Measurements from ENCODE around the gene CYP2A13. TPM values are rescaled to one million over a fixed set of nuclear protein-coding genes. Genes with fewer than 3 reads are reported as not detected.
"Not testable (repeated sequence)": the region's sequence is repeated elsewhere in the genome, so short reads cannot be mapped to it uniquely, and the experiment has no call there.

The CYP2A13 gene, protein sequence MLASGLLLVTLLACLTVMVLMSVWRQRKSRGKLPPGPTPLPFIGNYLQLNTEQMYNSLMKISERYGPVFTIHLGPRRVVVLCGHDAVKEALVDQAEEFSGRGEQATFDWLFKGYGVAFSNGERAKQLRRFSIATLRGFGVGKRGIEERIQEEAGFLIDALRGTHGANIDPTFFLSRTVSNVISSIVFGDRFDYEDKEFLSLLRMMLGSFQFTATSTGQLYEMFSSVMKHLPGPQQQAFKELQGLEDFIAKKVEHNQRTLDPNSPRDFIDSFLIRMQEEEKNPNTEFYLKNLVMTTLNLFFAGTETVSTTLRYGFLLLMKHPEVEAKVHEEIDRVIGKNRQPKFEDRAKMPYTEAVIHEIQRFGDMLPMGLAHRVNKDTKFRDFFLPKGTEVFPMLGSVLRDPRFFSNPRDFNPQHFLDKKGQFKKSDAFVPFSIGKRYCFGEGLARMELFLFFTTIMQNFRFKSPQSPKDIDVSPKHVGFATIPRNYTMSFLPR
- total RNA-seq = not detected

DNA sequence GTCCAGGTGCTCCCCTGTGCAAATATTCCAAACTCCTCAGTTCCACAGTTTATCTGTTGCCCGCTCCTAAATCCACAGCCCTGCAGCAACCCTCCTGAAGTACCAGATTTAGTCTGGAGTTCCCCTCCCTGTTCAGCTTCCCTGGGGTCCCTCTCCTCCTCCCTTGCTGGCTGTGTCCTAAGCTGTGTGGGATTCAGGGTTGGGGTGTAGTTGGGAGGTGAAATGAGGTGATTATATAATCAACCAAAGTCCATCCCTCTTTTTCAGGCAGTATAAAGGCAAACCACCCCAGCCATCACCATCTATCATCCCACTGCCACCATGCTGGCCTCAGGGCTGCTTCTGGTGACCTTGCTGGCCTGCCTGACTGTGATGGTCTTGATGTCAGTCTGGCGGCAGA, at the start of gene CYP2A13:
TSS of gene CYP2A13 (plus strand) at position 301 of the 400 bp plus-strand sequence. CDS start at position 322, 21 bp downstream.
- DNase-seq (no peak), ATAC-seq (no peak)
- H3K4me3 ChIP-seq = no peak within 1 kb of the TSS
- no peaks in the 10 kb centered on the region for H3K9me3 ChIP-seq
- H3K27ac ChIP-seq = no peak within 1 kb of the TSS
- intact Hi-C loops (cut with DNase I) = no loop called here
- H3K36me3 ChIP-seq (replicated peaks in 1 of 2; ENCODE audit: insufficient read depth in 1 of 2, low read depth in 2 of 2) = no peaks in the 10 kb centered on the region
- WGBS, 2 donors = 63 to 73% methylated on average over 1 to 2 of the region's 2 CpGs
- TF ChIP-seq CTCF (IDR thresholded peaks at IDR 0.05) = no peak
- TF ChIP-seq POLR2A (IDR thresholded peaks at IDR 0.05) = no peak
- H3K27me3 ChIP-seq = no peaks in the 10 kb centered on the region
- H3K4me1 ChIP-seq = no peaks in the 10 kb centered on the region

DNA sequence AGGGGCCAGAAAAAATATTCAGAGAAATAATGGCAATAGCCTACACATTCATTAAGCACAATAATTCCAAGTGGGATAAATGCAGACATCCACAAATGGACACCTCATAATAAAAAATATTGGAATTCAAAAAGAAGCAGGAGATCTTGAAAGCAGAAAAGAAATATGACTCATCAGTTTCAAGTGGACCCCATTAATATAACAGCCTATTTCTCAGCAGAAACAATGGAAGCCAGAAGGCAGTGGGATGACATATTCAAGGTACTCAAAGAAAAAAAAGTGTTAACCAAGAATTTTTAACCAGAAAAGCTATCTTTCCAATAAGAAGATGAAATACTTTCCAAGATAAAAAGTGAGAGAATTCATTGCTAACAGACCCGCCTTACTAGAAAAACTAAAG, 48.4 kb upstream of the CYP2A13 start:
- Histone ChIP-seq H3K4me3 (no peak overlapping the region), H3K27me3 (no peaks in the 10 kb centered on the region), H3K36me3 (replicated peaks in 1 of 2; ENCODE audit: insufficient read depth in 1 of 2, low read depth in 2 of 2) (no peaks in the 10 kb centered on the region), H3K27ac (no peak overlapping the region), H3K4me1 (no peaks in the 10 kb centered on the region), H3K9me3 (no peaks in the 10 kb centered on the region)
- TF ChIP-seq CTCF (IDR thresholded peaks at IDR 0.05) = no peak
- no peak for TF ChIP-seq POLR2A (IDR thresholded peaks at IDR 0.05)
- ATAC-seq (no peak), DNase-seq (no peak)
- intact Hi-C loops (cut with DNase I) = no loop called here
- WGBS, 2 donors = 63 to 95% methylated on average over 1 of the region's 1 CpG

- intact Hi-C loops (cut with DNase I); H3K4me1 ChIP-seq; DNase-seq; H3K36me3 ChIP-seq (replicated peaks in 1 of 2; ENCODE audit: insufficient read depth in 1 of 2, low read depth in 2 of 2); H3K27me3 ChIP-seq; H3K4me3 ChIP-seq; ATAC-seq; H3K9me3 ChIP-seq; H3K27ac ChIP-seq: not testable (repeated sequence)
- WGBS, 2 donors = 19 to 25% methylated on average over 1 of the region's 1 CpG
Observed at GRCh38 chr19:41045095-41045494, 43.2 kb upstream of the CYP2A13 start.

DNA sequence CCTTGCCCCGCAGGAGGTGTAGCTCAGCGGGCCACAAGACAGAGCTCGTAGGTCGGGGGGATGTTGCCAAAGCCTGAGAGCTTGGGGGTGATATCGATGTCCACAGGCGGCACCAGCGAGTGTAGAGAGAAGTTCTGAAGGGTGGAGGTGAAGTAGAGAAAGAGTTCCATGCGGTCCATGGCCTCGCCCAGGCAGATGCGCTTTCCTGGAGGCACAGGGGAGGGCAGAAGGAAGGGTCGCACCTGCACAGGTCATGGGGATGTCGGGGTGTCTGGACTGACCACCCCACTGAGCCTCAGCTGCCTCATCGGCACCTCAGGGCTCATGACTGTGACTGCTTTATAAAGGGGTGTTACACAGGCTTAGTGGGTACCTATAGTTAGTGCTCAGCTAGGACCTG, 37.8 kb upstream of the CYP2A13 start:
- Histone ChIP-seq H3K9me3 (no peaks in the 10 kb centered on the region), H3K36me3 (replicated peaks in 1 of 2; ENCODE audit: insufficient read depth in 1 of 2, low read depth in 2 of 2) (no peaks in the 10 kb centered on the region), H3K4me3 (no peak overlapping the region), H3K4me1 (no peaks in the 10 kb centered on the region), H3K27ac (no peak overlapping the region), H3K27me3 (no peaks in the 10 kb centered on the region)
- 60 to 66% methylated on average over 13 of the region's 13 CpGs for WGBS, 2 donors
- DNase-seq = no peak
- intact Hi-C loops (cut with DNase I) = no loop called here
- ATAC-seq = no peak
- TF ChIP-seq POLR2A (IDR thresholded peaks at IDR 0.05) = no peak
- no peak for TF ChIP-seq CTCF (IDR thresholded peaks at IDR 0.05)

DNA sequence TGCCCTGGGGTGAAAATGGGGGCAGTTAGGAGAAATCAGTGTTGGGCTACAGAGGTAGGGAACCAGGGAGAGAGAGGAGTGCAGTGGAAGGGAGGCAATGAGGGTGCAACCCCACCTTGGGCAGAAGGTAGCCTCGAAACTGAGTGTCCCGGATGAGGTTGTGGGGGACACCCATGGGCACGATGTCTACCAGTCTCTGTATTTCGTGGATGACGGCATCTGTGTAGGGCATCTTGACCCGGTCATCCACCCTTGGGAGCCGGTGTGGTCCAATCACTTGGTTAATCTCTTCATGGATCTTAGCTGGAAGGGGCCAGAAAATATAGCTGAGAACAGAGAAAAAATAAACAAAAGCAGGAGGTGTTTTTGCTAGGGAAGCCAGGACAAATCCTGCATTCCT, 36.1 kb upstream of the CYP2A13 start:
- H3K4me3 ChIP-seq; ATAC-seq; H3K27me3 ChIP-seq; DNase-seq; H3K27ac ChIP-seq; intact Hi-C loops (cut with DNase I); H3K9me3 ChIP-seq; H3K36me3 ChIP-seq (replicated peaks in 1 of 2; ENCODE audit: insufficient read depth in 1 of 2, low read depth in 2 of 2); H3K4me1 ChIP-seq: not testable (repeated sequence)
- WGBS, 2 donors = 79 to 80% methylated on average over 7 of the region's 7 CpGs

GRCh38 chr19:41053331-41053730, 34.9 kb upstream of the CYP2A13 start:
- H3K36me3 ChIP-seq (replicated peaks in 1 of 2; ENCODE audit: insufficient read depth in 1 of 2, low read depth in 2 of 2); H3K4me3 ChIP-seq; intact Hi-C loops (cut with DNase I); H3K4me1 ChIP-seq; DNase-seq; H3K27me3 ChIP-seq; H3K27ac ChIP-seq; ATAC-seq; H3K9me3 ChIP-seq: not testable (repeated sequence)
- WGBS, 2 donors = 47 to 50% methylated on average over 10 of the region's 10 CpGs

All from body of pancreas (tissue), 4 donors.